HG03159 (cell line): ENCODE data around the gene TEX11.
"Not testable (repeated sequence)": the region's sequence is repeated elsewhere in the genome, so short reads cannot be mapped to it uniquely, and the experiment has no call there.

ENCODE experiments used
- ATAC-seq: cut with Tn5 transposase; IDR thresholded peaks from one replicate; pipeline ENCODE4 v1.9.1; 2021; ENCODE audit warnings: mild to moderate bottlenecking, moderate library complexity; ENCODE audit not compliant: unreplicated experiment

The TEX11 gene

DNA sequence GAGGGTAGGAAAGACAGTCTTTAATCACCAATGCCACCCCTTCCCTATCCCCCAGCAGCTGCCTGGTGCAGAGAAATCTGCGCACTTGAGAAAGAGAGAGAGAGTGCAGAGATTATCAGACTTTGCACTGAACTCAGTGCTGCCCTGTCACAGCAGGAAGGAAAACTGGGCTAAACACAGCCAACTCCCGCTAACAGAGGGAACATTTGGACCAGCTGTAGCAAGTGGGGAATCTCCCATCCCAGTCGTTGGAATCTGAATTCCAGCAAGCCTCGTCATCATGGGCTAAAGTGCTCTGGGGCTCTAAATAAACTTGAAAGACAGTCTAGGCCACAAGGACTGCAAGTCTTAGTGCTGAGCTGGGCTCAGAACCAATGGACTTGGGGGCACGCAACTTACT is 295.2 kb downstream of the TEX11 start:
- ATAC-seq, result no peak

DNA sequence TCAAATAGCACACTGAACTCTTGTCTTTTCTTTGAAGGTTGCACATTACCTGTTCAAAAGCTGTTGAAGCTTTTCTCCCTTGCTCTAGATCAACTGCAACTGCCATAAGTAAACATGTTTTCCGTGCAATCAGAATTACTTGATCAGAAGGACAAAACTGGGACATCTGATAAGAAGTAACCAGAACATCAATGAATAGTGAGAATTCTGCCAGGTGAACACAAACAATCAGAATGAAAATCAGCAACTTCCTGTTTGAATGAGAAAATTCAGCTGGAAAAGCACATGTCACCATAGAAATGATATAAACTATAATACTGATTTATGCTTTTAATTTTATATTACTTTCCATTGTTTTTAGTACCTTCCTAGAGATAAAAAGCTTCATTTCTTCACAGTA is 303.2 kb downstream of the TEX11 start:
- ATAC-seq, result no peak

DNA sequence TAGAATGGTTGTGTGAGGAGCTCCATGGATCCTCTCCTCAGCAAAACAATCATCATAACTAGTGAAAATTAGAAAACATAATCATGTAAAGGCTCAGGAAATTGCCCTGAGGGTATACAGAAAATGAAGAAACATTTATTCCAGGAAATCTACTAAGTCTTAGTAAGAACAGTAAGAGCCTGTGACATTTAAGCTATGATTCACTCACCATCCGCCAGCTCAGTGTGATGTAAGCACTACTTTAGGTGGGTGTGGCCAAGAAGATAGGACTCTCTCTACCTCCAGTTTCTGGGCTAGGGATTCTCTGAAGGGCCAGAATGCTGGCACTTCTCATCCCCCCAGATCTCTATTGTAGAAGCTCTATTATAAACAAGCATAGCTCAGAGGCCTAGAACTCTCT is 316.4 kb downstream of the TEX11 start:
- ATAC-seq, result no peak

DNA sequence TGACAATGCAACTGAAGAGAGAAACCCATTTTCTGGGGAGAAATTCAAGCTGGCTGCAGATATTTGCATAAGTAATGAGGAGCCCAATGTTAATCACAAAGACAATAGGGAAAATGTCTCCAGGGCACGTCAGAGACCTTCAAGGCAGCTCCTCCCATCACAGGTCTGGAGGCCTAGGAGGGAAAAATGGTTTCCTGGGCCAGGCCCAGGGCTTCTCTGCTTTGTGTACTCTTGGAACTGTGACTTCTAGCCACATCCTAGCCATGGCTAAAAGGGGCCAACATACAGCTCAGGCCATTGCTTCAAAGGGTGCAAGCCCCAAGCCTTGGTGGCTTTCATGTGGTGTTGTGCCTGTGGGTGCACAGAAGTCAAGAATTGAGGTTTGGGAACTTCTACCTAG is 321.4 kb downstream of the TEX11 start:
- ATAC-seq, result not testable (repeated sequence)

DNA sequence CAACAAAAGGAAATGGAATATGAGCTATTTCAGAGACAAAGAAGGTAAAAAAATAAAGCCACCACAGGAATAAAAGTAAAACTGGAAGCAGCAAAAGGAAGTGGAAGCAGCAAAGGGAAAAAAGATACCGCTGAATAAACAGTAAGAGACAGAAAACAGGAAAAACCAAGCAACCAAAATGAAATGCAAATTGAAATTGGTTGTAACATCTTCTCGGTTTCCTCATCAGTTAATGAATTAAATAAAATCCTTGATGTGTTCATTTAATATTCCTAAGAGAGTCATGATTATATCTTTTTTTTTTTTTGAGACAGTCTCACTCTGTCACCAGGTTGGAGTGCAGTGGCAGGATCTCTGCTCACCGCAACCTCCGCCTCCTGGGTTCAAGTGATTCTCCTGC is 331.1 kb downstream of the TEX11 start:
- ATAC-seq, result no peak

DNA sequence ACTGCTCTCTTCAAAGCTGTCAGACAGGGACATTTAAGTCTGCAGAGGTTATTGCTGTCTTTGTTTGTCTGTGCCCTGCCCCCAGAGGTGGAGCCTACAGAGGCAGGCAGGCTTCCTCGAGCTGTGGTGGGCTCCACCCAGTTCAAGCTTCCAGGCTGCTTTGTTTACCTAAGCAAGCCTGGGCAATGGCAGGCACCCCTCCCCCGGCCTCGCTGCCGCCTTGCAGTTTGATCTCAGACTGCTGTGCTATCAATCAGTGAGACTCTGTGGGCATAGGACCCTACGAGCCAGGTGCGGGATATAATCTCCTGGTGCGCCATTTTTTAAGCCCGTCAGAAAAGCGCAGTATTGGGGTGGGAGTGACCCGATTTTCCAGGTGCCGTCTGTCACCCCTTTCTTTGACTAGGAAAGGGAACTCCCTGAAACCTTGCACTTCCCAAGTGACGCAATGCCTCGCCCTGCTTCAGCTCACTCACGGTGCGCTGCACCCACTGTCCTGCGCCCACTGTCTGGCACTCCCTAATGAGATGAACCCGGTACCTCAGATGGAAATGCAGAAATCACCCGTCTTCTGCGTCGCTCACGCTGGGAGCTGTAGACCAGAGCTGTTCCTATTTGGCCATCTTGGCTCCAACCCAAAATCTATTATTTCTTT is 338.5 kb downstream of the TEX11 start:
- ATAC-seq, result not testable (repeated sequence)

DNA sequence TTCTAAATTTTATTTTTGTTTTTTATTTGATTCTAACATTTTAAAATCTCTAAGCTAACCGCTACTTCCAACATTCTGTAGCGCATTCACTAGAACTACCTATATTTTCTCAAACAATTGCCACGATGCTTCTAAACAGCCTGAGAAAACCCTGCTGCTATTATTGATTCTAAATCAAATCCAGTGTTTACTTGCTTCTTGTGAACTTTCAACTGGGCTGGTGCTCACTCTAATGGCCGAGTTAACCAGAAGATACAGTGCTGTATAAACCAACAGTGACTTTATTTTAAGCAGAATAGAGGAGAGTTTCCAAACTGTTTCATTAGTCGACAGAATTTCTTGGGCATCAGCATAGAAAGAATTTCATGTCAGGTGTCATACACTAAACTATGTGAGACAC is 353.6 kb downstream of the TEX11 start:
- ATAC-seq, result no peak

DNA sequence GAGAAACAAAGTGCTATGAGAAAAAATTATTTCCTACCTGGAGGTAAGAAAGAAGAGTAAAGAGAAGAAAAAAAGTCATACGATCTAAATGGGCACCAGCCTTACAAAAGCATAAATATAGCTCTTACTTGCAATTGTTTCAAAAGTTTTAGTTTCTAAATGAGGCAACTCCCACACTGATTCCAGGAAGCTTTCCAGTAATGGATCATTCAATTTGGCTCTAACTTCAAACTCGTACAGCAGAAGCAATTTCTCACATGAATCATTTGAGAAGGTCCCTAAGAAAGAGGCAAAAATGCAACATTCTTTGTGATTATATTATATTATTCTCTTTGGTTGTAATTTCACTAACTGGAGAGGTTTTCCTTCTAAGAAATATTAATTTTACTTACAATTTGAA is 354.0 kb downstream of the TEX11 start:
- ATAC-seq, result no peak

DNA sequence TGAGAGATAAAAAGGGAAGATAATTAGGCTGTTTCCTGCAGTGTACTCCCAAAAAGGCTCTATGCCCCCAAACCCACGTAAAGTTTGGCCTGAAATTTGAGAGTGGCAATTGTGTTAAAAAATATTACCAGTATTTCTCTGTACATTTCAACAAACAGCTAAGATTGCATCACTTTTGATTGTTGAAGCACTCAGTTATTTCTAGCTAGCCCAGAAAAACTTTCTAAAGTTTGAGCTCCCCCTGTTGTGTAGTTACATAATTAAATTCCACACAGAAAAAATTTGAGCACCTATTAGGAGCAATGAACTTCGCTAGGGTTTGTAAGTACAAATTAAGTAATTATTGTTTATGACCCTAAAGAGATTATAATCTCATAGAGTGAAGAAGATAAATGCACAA is 354.4 kb downstream of the TEX11 start:
- no peak for ATAC-seq

DNA sequence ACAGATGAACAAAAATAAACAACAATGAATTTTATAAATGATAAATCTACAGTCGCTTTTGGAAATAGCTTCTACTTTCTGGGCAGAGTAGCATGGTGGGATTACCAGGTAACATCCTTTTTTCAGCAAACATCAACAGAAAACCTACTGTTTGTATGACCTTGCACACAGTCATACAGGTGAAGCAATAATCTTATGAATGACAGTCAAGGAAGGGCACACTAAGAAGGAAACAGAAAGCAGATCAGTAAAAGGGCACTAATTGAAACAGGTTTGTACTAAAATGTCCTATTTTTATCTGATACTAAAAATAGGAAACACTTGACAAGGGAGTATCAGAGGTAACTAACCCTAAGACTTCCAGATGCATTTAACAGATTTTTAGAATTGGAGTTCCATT is 355.0 kb downstream of the TEX11 start:
- peak; percentile 70 for ATAC-seq

DNA sequence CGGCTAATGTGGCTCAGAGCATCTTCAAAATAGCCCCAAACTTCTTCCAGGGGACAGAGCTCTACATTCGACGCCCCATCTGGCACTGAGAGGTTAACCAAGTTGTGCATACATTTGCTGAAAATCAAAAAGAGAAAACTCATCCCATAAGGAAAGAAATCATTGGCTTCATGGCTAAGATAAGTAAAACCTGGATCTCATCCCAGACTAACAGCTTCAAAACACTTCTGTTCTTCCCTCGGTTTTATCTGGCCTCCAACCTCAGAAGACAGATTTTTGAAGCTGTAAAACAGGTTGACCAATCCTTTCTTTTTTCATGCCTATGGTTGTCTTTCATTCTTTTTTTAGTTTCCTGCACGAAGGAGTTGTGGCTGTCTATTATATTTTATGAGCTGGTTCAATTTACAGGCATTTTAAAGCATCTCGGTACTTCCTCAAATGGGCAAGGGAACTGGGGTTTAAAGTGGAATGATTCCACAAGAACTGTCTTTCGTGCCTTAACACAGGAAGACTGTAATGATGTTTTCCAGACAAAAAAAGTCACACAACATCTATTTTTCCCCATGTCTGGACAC is 356.3 kb downstream of the TEX11 start:
- no peak for ATAC-seq

DNA sequence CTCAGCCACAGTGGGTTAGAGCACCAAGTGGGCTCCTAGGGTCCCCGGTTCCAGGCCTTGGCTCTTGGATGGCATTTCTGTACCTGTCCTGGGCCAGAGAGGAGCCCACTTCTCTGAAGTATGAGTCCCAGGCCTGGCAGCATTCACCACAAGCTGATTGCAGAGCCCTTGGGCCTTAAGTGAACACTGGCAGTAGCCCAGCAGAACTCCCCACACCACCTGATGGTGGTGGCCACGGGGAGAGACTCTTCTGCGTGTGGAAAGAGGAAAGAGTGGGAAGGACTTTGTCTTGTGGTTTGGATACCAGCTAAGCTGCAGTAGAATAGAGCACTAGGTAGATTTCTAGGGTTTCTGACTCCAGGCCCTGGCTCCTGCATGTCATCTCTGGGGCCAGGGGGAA is 359.1 kb downstream of the TEX11 start:
- no peak for ATAC-seq

DNA sequence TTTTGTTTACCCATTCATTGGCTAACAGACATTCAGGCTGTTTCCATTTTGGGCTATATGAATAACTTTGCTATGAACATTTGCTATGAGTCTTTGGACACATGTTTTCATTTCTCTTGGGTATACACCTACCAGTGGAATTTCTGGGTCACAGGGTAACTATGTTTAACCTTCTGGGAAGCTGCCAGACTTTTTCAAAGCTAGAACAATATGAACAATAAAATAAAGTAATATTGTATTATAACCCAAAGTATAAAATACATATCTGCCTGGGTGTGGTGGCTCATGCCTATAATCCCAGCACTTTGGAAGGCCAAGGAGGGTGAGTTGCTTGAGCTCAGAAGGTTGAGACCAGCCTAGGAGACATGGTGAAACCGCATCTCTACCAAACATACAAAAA is 373.3 kb downstream of the TEX11 start:
- no peak for ATAC-seq

DNA sequence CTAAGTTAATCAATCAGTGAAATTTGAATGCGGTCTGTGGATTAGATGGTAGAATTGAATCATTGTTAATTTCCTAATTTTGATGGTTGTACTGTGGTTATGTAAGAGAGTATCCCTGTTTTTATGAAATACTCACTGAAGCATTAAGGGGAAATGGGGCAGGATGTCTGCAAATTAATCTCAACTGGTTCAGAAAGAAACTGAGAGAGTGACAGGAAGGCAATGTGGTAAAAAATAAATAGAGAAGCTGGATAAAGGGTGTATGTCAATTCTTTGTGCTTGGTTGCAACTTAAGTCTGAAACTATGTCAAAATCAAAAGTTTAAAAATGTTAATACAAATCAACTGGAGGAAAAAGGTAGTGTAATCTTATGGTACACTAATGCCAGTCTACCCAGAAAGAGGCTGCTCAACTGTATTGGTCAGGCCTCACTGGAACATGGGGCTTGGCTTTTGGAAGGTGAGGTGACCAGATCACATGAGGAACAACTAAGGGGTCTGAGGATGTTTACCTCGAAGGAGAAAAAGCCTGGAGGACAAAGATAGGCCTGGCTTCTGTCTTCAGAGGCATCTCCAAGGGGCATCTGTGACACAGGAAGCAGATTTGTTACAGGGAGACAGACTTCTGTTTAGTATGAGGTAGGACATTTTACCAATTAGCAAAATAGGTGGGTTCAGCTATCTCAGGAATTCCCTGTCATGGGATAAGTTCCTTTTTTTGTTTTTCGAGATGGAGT is 380.7 kb downstream of the TEX11 start:
- ATAC-seq, result no peak

DNA sequence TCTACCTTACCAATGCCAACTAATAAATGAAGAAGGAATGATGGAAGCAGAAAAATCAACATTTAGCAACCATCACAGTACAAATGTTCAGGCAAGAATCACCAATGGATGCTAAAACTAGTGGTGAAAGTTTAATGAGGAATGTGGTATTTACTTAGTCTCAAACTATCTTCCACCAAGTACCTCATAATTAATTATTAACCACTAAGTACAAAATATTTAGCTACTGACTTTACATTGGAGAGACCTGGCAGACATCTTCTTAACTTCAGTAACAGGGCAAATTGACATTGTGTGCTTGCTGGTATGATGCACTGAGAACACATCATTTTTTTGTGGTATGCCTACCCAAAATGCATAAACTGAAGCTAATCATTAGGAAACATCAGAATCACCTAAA is 381.5 kb downstream of the TEX11 start:
- ATAC-seq, result no peak

DNA sequence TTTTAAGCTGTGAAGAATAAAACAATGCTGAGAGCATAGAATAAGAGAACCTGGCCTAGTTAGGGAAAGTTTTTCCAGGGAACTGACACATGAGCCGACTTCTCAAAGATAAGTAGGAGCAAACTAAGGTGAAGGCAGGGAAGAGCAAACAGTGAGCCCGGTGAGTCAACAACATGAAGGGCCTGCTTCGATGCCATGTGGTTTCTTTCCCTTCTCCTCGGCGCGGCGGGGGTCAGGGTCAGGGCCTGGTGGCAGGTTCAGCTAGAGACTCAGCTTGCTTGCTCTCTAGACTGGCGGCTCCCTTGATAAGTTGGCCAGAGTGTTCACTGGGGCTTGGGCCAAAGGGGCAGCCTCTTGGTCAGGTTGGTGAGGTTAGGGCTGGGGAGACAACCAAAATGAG is 382.8 kb downstream of the TEX11 start:
- ATAC-seq, result no peak

DNA sequence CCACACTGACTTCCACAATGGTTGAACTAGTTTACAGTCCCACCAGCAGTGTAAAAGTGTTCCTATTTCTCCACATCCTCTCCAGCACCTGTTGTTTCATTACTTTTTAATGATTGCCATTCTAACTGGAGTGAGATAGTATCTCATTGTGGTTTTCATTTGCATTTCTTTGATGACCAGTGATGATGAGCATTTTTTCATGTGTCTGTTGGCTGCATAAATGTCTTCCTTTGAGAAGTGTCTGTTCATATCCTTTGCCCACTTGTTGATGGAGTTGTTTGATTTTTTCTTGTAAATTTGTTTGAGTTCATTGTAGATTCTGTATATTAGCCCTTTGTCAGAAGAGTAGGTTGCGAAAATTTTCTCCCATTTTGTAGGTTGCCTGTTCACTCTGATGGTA is 392.8 kb downstream of the TEX11 start:
- not testable (repeated sequence) for ATAC-seq

DNA sequence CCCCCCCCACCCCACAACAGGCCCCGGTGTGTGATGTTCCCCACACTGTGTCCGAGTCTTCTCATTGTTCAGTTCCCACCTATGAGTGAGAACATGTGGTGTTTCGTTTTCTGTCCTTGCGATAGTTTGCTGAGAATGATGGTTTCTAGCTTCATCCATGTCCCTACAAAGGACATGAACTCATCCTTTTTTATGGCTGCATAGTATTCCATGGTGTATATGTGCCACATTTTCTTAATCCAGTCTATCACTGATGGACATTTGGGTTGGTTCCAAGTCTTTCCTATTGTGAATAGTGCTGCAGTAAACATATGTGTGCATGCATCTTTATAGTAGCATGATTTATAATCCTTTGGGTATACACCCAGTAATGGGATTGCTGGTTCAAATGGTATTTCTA is 393.2 kb downstream of the TEX11 start:
- ATAC-seq, result not testable (repeated sequence)

DNA sequence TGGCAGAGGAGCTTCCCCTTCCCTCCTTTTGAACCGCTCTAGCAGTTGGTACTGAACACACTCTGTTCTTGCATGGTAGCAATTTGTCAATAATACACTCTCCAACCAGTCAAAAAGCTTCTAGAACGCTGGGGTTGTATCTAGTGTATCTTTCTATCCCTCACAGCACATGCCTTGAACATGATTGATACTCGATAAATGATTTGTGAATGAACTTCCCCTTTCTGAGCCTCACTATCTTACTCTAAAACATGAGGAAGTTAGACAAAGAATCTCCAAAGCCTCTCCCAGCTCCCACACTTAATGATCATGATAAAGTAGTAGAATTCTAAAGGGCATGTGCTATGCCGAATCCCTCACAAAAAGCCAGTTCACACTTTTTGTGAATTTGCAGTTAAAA is 399.4 kb downstream of the TEX11 start:
- ATAC-seq, result no peak

DNA sequence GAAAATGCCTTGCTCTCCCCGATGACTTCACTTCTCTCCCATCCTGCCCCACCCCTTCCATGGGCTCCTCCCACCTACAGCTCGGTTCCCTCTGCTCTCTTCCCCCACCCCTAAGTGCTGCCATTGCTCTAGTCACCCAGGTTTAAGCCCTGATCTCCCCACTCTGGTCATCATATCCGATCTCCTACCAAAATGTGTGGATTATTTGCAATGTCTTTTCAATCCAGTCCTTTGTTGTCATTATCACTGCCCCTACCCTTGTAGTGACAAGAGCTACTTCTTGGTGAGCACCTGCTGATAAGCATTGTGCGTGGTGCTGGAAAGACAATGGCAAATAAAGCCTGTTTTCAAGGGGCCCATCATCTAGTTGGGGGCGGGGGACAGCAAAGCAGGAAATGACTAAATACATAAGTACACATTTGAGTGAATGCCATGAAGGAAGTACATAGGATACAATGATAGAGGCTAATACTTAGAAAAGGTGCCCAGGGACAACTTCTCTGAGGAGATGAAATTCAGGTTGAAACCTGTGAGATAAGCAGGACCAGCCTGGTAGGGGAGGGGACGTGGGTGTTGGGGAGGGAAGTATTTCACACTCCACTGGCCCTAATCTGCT is 400.1 kb downstream of the TEX11 start:
- no peak for ATAC-seq

DNA sequence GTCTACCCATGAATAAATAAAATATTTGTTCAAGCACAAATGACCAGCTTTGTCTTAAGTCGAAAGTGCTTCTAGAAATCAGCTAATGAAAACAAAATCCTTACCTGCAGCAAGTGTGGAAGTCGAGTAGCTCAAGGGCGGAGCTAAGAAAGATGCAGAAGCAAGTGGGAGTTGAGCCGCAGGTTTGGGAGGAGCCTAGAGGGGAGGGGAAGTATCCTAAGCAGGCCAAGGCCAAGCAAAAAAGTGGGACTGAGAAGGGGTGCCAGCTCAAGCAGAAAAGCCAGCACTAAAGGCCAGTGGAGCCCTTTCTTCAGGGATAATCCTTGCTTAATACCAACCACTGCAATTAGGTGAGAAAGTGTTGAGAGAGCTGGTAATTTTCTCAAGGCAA is 403.1 kb downstream of the TEX11 start:
- no peak for ATAC-seq
